HG03196 (cell line): ENCODE results near the gene ABCA4.
A peak's percentile ranks its signal among the peaks of the same experiment; 100 is the strongest.

Source experiments
- ATAC-seq: cut with Tn5 transposase; IDR thresholded peaks from one replicate; pipeline ENCODE4 v1.9.1; 2021; ENCODE audit not compliant: unreplicated experiment

The ABCA4 gene

DNA sequence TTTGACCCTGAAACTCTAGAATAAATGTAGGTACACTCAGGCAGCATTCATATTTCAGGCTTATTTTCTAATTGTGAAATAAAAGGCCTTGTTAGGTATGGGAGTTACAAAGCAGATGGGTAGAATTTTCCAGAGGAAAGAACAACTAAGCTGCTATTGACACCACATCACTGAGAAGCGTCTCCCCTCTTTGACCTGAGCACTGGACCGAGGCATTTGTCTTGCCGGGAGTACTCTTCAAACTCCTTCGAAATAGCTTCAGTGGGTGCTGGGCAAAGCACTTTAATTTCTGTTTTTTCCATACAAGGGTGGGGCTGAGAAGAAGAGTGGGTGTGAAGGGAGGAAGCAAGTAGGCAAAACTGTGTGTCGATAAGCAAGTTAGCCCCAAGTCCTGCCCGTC lies 36.4 kb downstream of the ABCA4 start:
- no peak for ATAC-seq

DNA sequence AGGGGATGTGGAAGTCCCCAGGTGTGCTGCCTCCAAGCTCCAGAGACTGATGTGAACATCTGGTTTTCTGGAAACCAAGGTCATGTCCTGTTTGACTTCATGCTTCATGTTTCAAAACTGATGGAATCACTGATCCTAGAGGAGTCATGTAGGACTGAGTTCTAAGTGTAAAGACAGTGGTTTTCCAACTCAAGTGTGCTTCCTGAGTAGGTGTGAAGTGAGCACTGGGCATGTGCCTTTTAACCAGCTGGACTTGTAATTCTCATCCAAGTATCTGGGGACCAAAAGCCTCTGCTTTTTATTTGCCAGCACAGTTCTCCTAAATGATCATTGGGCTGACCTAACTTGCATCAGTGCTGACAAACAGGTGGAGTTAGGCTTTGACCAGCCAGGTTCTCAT lies 36.9 kb downstream of the ABCA4 start:
- no peak for ATAC-seq

DNA sequence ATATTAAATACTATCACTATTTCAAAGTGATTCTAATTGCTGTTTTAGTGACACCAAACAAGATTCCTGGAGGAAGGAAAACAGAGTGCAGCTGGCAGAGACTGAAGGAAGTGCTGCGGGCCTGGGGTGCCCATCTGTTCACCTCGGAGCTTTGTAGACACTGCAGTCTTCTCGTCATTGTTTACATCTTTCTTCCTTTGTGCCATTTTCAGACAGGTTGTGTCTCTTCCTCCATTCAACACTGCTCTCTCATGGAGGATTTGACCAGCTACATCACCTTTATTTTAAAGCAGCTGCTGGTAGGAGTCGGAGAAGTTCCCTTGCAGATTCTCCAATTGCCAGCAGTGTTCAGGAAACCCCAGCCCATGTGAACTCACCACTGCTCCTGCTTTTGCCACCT lies 37.3 kb downstream of the ABCA4 start:
- no peak for ATAC-seq

DNA sequence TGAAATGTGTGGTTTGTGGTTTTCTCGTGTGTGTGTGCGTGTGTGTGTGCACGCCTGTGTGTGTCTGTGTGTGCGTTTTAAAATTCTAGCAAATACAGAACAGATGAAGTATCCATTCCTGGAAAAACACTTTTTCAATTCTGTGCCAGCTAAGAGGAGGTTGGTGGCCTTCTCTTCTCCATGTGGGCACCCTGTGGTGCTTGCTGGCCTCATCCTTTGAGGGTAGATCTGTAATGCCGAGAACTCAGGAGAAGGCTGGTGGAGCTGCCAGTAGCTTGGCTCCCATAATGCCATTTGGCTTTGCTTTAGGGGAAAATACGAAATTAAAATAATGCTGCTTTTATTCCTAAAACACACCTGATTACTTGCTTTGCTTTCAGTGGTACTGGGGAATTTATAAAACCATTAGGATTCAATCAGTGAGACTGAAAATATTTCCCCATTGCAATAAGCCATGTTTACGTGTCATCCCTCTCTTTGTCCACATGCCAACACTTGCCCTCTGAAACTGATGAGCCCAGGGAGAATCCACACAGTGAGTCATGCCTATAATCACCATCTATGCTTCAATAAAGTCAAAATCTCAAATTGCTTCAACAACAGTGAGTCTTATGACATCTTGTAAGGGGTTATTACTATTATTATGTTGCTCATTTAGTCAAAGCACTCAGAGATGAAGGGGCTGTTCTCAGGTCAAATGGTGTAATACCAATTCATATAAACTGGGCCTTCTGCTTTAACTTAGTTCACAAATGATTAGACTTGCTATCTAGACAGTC lies 39.2 kb downstream of the ABCA4 start:
- no peak for ATAC-seq

DNA sequence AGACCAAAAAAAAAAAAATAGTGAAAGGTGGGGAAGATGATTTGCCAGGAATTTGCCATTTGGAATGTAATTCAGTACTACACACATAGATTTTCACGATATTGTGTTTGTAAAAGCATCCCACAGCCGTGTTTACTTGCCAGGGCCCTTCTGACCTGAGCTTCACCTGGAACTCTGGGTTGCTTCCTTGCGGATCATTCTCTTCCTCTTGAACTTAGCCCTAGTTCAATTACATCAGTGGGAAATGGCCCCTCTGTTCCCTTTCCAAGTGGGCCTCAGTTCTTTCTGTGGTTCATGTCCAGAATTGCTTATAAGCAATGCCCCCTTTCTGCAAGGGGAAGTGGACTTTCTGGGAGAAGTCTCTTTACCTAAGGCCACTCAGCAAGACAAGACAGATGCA lies 41.0 kb downstream of the ABCA4 start:
- no peak for ATAC-seq

DNA sequence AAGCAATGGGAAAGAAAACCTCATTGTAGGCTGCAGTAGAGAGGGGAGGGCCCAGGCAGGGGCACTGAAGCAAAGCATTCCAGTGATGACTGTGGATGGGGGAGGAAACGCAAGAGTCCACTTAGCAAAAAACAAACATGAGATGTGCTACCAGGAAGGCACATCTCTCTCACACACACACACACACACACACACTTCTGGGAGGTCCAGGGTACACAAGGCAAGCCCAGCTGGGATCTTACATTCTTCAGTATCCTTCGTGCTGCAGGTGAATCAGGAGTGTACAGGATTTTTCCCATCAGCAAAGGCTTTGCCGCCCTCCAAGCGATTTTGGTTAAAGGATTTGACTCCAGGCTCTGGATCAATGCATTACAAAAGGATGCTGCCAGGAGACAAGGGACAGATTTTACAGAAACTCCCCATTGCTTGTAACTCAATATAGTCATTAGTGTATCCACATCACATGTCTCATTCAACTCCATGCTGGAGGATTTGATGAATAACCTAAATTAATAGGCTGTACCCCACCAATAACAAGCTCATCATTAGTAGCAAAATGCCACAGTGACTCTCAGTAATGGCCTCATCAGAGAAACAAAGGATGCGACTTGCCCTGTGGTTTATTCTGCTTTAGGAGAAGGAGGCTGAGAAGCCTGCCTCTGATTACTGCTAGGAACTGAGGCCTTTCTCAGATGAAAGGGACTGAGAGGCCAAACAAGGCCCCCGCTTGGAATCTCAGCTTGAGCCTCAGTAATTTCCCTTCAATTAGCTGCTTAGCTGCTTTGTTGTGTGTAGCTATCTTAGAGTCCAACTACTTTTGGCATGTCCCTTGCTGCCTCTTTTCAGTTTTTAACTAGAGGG lies 41.6 kb downstream of the ABCA4 start:
- no peak for ATAC-seq

DNA sequence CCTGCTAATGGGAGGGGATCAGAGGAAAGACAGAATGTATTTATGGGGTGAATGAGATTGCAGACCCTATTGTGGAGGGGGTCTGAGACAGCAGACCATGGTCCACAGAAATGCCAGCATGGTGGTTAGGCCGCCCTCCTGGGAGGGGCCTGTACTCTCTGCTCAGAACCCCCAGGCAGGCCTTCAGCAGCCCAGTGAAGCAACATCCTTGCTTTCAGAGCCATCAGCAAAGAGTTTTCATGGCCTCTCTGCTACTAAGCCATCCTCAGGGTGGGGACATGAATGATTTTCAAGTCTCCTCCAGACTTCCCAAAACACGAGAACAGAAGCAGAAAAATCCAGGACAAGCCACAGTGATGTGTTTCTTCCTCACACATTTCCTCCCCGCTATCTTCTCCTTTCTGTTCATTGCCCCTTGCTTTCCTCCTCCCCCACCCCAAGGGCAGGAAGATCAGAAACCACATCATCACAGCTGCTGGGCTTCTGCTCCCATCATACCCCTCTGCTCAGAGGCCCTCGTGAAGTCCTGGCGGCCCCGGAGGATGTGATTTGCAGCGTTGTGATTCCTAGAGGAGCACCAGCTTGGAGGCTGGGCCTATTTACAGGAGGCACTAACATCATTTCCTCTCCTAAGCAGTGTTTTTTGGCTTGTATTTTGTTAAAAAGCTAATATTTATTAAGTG lies 48.0 kb downstream of the ABCA4 start:
- ATAC-seq, result no peak

DNA sequence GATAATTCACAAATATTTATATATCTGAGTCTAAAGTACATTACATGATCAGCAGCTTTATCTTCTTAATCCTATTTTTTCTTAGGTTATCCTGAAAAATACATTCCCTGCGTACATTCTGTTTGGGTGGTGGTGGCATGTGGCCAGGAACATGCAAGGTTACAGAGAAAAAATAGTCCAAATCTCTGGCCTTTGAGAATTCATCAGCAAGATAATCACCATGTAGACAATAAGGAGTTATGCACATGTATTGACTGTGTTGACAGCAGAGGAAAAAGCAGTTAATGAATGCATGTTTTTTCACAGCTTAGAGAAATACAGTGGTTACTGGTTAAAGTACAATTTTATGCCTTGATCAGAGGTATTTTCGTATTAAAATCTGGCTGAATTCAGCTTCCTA lies 49.0 kb downstream of the ABCA4 start:
- ATAC-seq, result no peak

DNA sequence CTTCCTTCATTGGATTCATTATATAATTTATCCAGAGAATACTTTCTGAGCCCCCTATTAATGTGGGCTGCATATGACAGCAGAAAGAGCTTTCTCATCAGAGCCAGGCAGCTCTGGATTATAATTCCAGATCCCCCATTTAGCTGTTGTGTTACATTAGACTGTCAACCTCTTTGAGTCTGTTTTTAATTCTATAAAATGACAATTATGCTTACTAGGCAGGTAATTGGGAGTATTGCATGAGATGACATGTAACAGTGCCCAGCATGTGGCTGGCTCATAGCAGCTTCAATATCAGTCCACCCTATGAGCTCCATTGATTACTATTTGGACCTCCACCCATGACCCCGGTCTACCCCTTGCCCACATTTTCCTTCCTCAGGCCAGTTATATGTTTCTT lies 49.6 kb downstream of the ABCA4 start:
- no peak for ATAC-seq

DNA sequence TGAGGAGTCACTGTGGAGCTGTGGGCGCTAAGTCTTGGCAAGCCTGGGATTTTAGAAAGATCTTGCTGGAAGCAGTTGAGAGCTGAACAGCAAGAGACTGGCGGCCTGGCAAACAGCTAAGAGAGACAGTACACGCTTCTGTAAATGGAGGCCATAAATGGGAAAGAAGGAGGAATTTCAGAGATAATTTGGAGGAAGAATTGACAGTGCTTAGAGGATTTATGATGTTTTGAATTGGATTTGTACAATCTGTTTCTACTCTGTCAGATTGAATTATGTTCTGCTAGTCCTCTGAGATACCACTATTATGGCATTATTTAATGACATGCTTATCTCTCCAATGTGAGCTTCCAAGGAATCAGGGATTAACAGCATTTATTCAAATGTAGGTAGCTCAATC lies 50.1 kb downstream of the ABCA4 start:
- no peak for ATAC-seq

DNA sequence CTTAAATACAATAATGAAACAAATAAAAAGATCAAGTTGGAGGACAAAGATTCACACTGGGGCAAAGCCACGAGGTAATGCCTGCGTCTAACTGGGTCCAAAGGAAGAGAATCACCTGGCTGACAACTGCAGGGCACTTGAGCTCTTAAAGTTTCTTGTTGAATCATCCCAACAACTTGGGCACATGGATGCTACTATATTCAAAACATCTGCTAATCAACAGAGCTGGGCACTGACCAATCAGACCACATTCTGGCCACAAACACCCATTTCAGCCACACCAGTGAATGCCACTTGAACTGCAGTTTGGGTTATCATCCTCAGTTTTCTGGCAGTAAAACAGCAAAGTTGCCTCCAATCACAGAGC lies 51.0 kb downstream of the ABCA4 start:
- ATAC-seq, result no peak

DNA sequence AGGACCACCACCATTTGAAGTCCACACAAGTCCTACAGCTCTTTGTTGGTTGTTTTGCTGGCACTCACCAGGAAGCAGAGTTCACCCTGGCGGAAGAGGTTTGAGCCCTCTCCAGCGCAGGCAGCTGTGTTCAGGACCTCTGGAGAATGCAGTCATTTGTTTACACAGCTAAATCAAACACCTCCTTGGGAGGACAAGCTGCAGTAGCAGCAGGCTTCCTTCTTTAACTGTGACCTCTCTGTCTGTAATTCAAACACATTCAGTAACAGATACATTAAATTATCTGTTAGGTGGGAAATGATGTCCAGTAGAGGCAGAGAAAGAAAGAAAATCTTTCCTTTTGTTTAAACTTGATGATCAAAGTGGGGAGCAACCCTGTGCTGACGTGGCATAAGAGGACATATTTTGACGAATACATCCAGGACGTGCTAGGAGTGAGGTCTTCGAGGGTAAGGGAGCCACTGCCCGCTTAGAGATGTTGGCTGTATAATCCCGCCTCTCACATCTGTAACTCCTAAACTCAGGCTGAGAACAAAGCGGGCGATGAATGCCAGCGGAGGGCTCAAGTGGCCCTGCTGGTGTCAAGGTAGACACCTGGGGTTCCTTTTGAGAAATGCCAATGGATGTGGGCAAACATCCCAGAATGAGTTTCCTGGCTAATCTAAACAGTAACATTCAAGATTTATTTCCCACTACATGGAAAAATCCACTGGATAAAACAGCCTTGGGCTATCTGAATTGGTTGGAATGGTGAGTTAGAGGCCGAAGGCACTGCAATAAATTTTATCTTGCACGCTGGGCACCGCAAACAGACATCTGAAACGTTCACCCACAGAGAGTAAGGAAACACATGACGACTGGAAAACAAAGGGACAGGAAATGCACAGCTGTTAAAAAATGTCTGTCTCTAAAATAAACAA lies 51.7 kb downstream of the ABCA4 start:
- no peak for ATAC-seq

DNA sequence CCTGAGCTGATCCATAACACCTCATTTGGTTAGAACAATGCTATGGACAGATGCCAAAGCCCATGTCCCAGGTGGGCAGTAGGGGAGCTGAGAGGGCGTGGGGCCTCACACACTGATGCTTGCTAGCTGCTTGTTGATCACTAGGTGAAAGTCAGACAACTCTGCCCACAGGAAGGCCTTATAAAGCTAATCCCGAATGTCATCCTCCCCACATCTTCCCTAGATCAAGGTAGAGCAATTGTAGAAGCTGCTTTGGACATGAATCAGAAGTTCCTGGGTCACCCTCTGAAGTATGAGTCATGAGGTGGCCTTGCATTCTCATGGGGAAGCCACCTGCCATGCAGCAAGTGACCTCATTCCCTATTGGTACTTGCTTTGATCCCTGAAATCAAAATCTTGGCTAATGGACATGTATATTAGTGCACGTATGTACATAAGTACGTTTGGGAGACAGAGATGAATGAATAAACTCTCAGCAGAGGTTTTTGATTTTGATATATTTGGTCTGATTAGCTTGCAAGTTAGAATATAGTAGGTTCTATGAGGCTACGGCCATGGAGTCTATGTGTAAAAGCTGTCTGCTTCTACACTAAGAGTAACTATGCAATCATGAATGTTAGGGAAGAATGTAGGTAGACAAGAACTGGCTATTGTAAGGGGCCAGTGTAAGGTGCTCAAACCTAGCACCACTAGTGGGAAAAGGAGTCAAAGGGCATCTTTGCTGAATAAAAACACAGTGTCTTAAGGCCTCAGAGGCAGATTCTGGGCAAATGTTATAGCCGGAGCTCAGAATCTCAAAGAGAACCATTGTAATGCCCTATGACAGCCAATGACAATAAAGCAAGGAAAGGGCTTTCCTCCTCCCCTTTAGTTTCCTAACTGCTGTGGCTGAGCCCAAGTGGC lies 52.6 kb downstream of the ABCA4 start:
- no peak for ATAC-seq

DNA sequence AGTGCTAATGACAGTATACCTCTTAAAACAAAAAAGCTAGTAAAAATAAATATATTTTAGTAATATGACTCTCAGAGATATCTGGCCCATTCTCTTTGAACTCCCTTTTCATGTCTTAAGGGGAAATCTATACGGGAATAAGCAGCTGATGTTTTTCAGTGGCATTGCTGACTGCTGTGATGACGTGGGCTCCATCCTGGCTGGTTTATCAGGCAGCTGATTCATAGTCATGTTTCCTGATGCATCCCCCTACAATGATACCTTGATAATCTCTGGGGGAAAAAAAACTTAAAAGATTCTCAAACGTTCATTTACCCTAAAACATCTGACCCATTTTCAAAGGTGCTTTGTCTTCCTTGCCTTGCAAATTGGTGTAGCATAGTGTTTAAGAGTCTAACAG lies 53.8 kb downstream of the ABCA4 start:
- no peak for ATAC-seq

DNA sequence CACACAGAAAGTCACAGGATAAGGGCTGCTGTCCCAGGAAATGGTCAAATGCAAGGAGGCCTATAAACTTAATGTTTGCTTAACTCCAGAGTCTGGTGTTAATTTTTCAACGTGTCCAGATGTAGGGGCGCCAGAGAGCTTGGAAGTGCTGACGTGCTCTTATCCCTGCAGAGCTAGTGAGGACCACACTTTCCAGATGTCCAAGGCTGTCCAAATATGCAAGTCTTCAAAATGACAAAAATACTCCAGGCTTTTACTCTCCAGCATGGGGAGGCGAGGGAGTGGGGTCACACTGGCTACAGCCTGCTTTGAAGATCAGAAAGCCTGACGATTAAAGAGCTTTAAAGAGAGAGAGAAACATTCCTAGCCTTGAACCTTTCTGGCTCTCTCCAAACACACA lies 57.6 kb downstream of the ABCA4 start:
- no peak for ATAC-seq

DNA sequence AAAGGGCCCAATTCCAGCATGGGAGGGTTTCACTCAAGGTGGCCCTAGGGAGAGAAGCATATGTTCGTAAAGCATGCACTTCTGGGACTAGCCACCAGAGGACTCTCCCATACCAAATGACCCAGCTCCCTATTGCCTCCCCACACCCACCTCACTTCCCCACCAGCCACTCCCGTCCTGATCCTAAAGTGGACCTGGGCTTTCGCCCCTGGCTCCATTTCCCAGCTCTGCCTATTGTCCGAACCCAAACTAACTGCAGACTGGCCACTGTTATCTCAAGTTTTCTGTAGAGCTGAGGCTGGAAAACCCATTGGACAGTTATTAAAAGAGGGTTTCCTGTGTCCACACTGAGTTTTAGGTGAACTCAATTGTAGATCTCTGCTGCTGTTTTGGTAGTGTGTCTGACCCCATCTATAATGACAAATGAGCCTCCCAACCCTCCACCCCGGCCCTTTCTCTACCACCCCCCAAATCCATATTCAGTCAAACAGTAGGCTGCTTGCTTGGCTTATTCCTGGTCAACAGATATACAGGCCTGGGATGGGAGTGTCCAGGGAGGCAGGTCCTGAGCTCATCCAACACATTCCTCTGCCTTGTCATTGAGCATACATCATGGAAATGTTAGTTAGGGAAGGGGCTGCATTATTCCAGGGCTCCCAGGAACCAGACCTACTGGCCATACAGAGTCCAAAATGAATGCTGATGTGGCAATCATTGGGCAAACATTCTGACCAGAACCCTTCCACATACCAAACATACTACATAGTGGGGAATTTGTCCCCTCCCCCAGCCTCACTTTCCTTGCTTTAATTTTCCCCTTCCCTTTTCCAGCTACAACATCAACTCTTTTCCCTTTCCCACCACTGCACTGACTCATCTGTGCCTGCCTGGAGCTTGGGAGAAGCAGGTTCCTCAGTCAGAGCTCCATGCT lies 59.2 kb downstream of the ABCA4 start:
- peak; percentile 74 for ATAC-seq

DNA sequence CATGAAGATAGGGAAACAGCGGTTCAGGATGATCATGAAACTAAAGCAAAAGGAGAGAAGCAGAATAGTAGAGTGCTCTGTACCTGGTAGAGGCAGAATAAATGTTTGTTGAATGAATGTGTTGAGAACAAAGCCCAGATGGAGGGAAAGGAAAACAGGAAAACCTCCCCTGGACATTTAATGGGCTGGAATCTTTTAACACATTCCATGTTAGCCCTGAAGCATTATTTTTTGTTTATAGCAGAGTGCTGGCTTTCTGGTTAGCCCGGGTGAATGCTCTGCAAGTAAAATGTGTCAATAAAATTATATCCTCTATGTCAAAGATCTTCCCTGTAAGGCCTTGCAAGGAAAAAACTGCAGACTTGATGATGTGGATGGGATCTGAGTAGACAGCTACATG lies 60.2 kb downstream of the ABCA4 start:
- no peak for ATAC-seq

DNA sequence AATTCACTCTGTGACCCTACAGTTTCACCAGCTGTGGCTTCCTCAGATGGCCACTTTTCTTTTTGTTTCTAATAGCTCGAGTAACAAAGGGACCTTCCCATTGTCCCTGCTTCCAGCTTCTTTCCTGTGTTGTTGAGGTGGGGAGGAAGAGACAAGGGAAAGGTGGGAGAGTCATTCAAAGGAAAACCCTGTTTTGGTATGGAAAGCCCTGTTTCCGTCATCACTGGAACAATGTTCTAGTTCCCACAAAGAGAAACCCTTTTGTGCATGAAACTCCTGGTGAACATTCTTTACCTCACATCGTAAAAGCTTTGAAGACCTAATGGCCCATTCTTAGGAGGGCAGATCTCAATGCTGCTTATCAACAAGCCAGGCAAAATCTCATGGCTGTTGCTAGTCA lies 62.2 kb downstream of the ABCA4 start:
- no peak for ATAC-seq

DNA sequence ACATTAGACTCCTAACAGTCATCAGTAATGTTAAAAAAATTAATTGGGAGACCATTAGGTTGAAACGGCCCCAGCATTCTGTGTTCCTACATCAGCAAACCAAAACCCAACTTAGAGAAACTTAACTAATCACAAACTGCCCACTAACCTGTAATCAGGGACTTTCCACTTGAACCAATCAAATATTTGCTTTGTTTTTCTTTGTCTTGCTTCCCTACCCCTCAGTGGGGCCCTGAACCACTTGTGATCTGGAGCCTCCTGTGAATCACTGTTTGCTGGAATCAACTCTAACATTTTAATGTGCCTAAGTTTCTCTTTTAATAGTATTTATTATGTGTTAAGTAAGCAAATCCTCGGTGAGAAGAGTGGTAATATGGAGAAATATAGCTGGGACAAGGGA lies 64.0 kb downstream of the ABCA4 start:
- no peak for ATAC-seq
